ENCODE results near the gene CDC42EP4.
A peak's percentile ranks its signal among the peaks of the same experiment; 100 is the strongest.
"Not testable (repeated sequence)": the region's sequence is repeated elsewhere in the genome, so short reads cannot be mapped to it uniquely, and the experiment has no call there.

The CDC42EP4 gene

DNA sequence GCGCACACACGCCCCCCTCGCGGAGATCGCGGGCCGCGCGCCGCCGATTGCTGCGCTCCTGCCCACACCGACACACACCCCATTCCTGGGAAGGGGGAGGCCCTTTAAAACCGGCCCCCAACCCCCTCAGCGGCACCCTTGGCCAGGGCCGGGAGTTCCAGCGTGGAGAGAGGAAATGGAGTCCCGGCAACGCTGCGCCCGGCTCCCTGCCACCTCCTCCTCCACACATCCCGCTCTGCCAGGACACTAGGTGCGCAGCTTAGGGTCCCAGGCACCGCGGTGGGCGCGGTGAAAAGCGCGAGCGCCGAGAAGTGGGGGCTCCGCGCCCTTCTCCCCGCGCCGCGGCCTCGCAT is 397 bp downstream of the CDC42EP4 start:
- peak overlapping the region; percentile 99 for H3K27ac ChIP-seq (ENCODE audit: low read depth, low read length)
- H3K36me3 ChIP-seq (ENCODE audit: control insufficient read depth in 5 of 5, insufficient read depth in 5 of 5, low read length in 5 of 5): peaks cover 0 to 6% (median 0%) of the 10 kb centered on the region in 5 donors
- peak overlapping the region; percentile 68 to 100 (median 100) for H3K9ac ChIP-seq (ENCODE audit: low read length in 5 of 5)
- peaks cover 15 to 45% (median 44%) of the 10 kb centered on the region in 5 donors for H3K4me1 ChIP-seq (ENCODE audit: control insufficient read depth in 5 of 5, insufficient read depth in 5 of 5, low read length in 5 of 5)
- H3K9me3 ChIP-seq (ENCODE audit: control insufficient read depth in 5 of 5, low read length in 5 of 5): no peaks in the 10 kb centered on the region
- H3K27me3 ChIP-seq (ENCODE audit: control insufficient read depth in 5 of 5, insufficient read depth in 4 of 5, low read length in 5 of 5): no peaks in the 10 kb centered on the region
- peak overlapping the region; percentile 91 to 100 (median 95) for H3K4me3 ChIP-seq (ENCODE audit: low read depth in 1 of 5, low read length in 5 of 5)

DNA sequence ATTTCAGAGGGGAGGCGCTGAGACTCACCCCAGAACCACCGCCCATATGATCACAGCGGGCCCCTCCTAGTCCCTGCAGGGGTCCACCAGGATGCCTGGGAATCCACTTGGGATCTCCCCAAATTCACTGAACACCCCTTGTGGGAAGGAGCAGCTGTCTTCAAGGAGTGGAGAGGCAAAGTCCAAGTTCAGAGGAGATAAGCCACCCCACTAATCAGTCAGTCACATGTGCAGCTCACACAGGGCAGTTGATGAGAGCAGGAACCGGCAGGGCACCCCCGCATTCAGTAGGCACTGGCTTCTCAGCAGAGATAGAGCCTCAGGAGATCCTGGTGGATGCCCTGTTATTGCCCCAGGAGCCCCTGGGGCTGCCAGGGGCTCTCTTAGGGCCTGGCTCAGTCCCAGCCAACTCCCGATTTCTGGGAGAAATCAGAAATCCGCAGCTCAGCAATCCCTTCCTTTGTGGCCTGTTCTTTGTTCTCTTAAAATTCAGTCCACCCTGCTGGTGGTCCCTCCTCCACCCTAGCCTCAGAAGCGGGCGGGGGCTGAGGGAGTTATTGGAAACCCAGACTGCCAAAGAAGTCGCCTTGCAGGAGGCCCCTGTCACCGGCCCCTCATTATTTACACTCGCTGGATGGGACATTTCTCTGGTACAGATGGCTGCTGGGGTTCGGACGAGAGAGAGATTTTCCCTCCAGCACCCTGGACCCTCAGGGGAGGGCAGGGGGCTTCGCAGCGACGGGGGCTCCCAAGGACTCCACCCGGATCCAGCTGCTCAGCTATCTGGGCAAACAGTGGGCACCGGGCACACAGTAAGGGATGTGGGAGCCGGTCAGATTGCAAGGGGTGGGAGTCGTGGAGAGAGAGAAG is 1.8 kb downstream of the CDC42EP4 start:
- H3K9me3 ChIP-seq (ENCODE audit: control insufficient read depth in 5 of 5, low read length in 5 of 5): no peaks in the 10 kb centered on the region
- peaks cover 0 to 8% (median 0%) of the 10 kb centered on the region in 5 donors for H3K36me3 ChIP-seq (ENCODE audit: control insufficient read depth in 5 of 5, insufficient read depth in 5 of 5, low read length in 5 of 5)
- no peaks in the 10 kb centered on the region for H3K27me3 ChIP-seq (ENCODE audit: control insufficient read depth in 5 of 5, insufficient read depth in 4 of 5, low read length in 5 of 5)
- H3K27ac ChIP-seq (ENCODE audit: low read depth, low read length): peak overlapping the region; percentile 99
- peaks cover 17 to 59% (median 58%) of the 10 kb centered on the region in 5 donors for H3K4me1 ChIP-seq (ENCODE audit: control insufficient read depth in 5 of 5, insufficient read depth in 5 of 5, low read length in 5 of 5)
- H3K4me3 ChIP-seq (ENCODE audit: low read depth in 1 of 5, low read length in 5 of 5): peak overlapping the region; percentile 79 to 100 (median 95)
- peak overlapping the region; percentile 92 to 100 (median 100) for H3K9ac ChIP-seq (ENCODE audit: low read length in 5 of 5)

DNA sequence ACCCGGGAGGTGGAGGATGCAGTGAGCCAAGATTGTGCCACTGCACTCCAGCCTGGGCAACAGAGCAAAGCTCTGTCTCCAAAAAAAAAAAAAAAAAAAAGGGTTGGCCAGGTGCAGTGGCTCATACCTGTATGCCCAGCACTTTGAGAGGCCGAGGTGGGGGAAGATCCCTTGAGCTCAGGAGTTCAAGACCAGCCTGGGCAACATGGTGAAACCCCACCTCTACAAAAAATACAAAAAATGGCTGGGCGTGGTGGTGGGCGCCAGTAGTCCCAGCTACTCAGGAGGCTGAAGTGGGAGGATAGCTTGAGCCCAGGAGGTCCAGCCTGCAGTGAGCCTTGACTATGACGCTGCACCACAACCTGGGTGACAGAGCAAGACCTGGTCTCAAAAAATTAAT is 2.8 kb downstream of the CDC42EP4 start:
- H3K9ac ChIP-seq (ENCODE audit: low read length in 5 of 5): peak overlapping the region in 2 of 5 donors; percentile 71 to 100

DNA sequence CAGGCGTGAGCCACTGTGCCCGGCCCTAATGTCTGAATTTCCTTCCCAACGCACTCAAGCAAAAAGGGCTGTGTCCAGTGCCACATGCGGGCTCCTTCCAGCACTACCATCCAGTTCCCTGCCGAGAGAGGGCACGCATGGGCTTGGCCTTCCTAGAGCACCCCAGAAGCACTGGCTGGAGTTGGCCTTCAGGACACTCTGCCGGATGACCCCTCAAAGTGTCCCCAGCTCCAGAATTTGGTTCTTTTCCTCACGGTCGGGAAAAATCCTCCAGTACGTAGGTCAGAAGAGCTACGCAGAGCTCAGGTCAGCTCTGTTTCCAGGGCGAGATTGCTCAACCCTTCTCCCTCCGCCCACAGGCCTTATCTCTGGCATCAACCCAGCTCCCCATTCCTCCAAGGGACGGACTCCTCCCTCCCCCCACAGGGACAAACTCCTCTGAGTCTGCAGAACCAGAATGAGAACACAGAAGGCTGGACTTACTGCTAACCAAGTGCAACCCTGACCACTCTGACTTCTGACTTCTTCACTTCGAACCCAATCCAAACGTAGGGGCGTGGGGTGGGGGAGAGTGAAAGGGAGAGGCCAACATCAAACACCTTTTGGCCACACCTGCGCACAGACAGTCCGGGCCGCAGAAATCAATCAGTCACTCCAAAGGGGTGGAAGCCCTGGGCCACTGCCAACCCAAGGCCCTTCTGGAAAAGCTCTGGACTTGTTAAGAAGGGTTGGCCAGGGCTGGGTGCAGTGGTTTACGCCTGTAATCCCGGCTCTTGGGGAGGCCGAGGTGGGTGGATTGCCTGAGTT is 3.6 kb downstream of the CDC42EP4 start:
- H3K27me3 ChIP-seq (ENCODE audit: control insufficient read depth in 5 of 5, insufficient read depth in 4 of 5, low read length in 5 of 5): no peaks in the 10 kb centered on the region
- H3K36me3 ChIP-seq (ENCODE audit: control insufficient read depth in 5 of 5, insufficient read depth in 5 of 5, low read length in 5 of 5): peaks cover 0 to 8% (median 0%) of the 10 kb centered on the region in 5 donors
- peak overlapping the region; percentile 99 for H3K27ac ChIP-seq (ENCODE audit: low read depth, low read length)
- no peaks in the 10 kb centered on the region for H3K9me3 ChIP-seq (ENCODE audit: control insufficient read depth in 5 of 5, low read length in 5 of 5)
- peak overlapping the region; percentile 67 to 97 (median 77) for H3K9ac ChIP-seq (ENCODE audit: low read length in 5 of 5)
- peak overlapping the region; percentile 70 to 100 (median 79) for H3K4me3 ChIP-seq (ENCODE audit: low read depth in 1 of 5, low read length in 5 of 5)
- H3K4me1 ChIP-seq (ENCODE audit: control insufficient read depth in 5 of 5, insufficient read depth in 5 of 5, low read length in 5 of 5): peaks cover 26 to 75% (median 72%) of the 10 kb centered on the region in 5 donors

More for the DNA sequence above, 2.8 kb downstream of the CDC42EP4 start:
- Histone ChIP-seq H3K4me1 (ENCODE audit: control insufficient read depth in 5 of 5, insufficient read depth in 5 of 5, low read length in 5 of 5) (peaks cover 22 to 69% (median 68%) of the 10 kb centered on the region in 5 donors), H3K27ac (ENCODE audit: low read depth, low read length) (peak overlapping the region; percentile 99), H3K4me3 (ENCODE audit: low read depth in 1 of 5, low read length in 5 of 5) (peak overlapping the region; percentile 79 to 100 (median 95))
- not testable (repeated sequence) for H3K27me3 ChIP-seq (ENCODE audit: control insufficient read depth in 5 of 5, insufficient read depth in 4 of 5, low read length in 5 of 5); H3K9me3 ChIP-seq (ENCODE audit: control insufficient read depth in 5 of 5, low read length in 5 of 5); H3K36me3 ChIP-seq (ENCODE audit: control insufficient read depth in 5 of 5, insufficient read depth in 5 of 5, low read length in 5 of 5)

DNA sequence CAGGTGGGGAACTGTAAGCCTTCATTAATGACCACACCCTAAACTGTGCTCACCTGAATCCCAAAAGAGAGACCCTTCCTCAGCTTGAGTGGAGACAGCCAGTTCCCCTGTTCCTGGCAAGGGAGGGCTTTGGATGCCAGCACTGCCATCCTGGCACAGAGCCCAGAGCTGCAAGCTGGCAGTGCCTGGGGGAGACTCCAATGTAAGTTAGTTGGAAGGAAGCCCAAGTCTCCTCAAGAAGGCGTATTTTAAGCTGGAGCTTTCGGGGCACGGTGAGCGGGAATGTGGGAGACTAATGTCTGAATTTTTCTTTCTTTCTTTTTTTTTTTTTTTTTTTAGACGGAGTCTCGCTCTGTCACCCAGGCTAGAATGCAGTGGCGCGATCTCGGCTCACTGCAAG is 4.7 kb downstream of the CDC42EP4 start:
- no peaks in the 10 kb centered on the region for H3K9me3 ChIP-seq (ENCODE audit: control insufficient read depth in 5 of 5, low read length in 5 of 5)
- H3K27ac ChIP-seq (ENCODE audit: low read depth, low read length): peak overlapping the region; percentile 99
- peak overlapping the region in 4 of 5 donors; percentile 2 to 78 (median 23) for H3K9ac ChIP-seq (ENCODE audit: low read length in 5 of 5)
- H3K36me3 ChIP-seq (ENCODE audit: control insufficient read depth in 5 of 5, insufficient read depth in 5 of 5, low read length in 5 of 5): peaks cover 0 to 8% (median 0%) of the 10 kb centered on the region in 5 donors
- no peaks in the 10 kb centered on the region for H3K27me3 ChIP-seq (ENCODE audit: control insufficient read depth in 5 of 5, insufficient read depth in 4 of 5, low read length in 5 of 5)
- H3K4me3 ChIP-seq (ENCODE audit: low read depth in 1 of 5, low read length in 5 of 5): peak overlapping the region in 2 of 5 donors; percentile 36 to 41
- peaks cover 27 to 73% (median 68%) of the 10 kb centered on the region in 5 donors for H3K4me1 ChIP-seq (ENCODE audit: control insufficient read depth in 5 of 5, insufficient read depth in 5 of 5, low read length in 5 of 5)

DNA sequence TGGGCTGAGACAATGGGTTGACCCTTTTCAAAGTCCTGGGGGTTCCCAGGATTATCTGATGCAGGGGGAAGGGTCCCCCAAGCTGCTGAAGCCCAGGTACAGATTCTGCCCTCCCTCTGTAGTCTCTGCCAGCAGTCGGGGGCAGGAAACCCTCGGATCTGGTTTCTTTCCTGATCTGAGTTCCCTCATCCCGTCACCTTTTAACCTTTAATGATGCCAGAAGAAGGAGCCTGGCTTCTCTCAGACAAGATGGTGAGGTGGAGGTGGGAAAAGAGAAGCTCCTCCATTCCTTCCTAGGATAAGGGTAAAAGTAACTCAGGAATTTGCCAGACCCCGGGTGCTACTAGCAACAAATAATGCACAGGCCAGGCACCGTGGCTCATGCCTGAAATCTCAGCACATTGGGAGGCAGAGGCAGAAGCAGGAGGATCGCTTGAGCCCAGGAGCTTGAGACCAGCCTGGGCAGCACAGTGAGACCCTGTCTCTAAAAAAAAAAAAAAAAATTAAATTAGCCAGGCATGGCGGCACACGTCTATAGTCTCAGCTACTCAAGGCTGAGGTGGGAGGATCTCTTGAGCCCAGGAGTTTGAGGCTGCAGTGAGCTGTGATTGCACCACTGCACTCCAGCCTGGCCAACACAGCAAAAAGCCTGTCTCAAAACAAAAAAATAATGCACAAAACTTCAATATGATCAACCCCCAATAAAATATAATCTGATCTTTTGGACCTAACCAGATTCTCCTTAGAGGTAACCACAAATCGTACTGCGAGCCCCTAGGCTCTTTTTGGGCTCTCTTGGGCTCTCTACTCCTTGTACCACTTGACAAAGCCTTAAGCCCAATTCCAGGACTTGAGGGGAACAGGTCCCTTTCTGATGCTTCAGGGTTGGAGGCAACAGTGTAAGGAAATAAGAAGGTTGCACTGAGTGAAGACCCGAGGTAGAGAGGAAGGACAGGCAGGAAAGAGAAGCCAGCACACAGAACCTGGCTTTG is 5.7 kb downstream of the CDC42EP4 start:
- Histone ChIP-seq H3K27ac (ENCODE audit: low read depth, low read length) (peak overlapping the region; percentile 99), H3K36me3 (ENCODE audit: control insufficient read depth in 5 of 5, insufficient read depth in 5 of 5, low read length in 5 of 5) (peaks cover 0 to 8% (median 0%) of the 10 kb centered on the region in 5 donors), H3K9ac (ENCODE audit: low read length in 5 of 5) (peak overlapping the region; percentile 68 to 94 (median 78)), H3K4me1 (ENCODE audit: control insufficient read depth in 5 of 5, insufficient read depth in 5 of 5, low read length in 5 of 5) (peaks cover 27 to 80% (median 75%) of the 10 kb centered on the region in 5 donors), H3K4me3 (ENCODE audit: low read depth in 1 of 5, low read length in 5 of 5) (peak overlapping the region; percentile 46 to 72 (median 60)), H3K9me3 (ENCODE audit: control insufficient read depth in 5 of 5, low read length in 5 of 5) (no peaks in the 10 kb centered on the region), H3K27me3 (ENCODE audit: control insufficient read depth in 5 of 5, insufficient read depth in 4 of 5, low read length in 5 of 5) (no peaks in the 10 kb centered on the region)

DNA sequence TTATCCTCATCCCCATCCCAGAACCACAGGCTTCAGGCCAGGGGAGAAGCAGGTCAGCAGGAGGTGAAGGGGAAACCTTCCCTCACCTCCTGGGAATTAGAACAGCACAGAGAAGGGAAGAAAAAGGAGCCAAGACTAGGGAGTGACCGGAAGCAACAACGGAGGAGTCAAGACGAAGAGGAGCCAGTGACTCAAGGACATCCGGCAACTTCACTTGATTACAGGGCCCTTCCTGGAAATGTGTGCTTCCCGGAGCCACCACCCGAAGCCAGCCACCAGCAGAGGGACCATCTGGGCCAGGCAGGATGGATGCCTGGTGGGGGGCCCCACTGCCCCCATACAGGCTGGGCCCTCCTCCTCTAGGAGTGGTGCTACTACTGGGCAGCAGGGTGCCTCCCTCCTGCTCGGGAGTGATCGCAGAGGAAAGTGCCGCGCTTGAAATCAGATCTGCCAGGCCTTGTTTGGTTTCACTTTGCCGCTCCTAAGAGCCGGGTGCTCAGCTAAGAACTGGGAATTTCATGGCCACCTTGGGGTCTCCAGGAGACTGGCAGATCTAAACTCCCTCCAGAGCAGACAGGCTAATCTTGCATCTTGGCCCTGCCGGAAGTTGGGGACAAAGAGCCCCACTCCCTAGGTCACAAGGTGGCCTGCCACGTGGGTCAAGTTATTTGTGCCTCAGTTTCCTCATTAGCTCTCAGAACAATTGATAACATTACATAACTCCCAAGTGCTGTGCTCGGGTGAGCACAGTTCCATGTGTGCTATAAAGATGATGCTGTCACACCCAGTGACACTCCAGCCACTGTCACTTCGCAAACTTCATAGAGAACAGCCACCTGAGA is 6.6 kb downstream of the CDC42EP4 start:
- Histone ChIP-seq H3K4me3 (ENCODE audit: low read depth in 1 of 5, low read length in 5 of 5) (peak overlapping the region; percentile 46 to 72 (median 60)), H3K9ac (ENCODE audit: low read length in 5 of 5) (peak overlapping the region; percentile 68 to 94 (median 78)), H3K4me1 (ENCODE audit: control insufficient read depth in 5 of 5, insufficient read depth in 5 of 5, low read length in 5 of 5) (peaks cover 27 to 85% (median 79%) of the 10 kb centered on the region in 5 donors), H3K27me3 (ENCODE audit: control insufficient read depth in 5 of 5, insufficient read depth in 4 of 5, low read length in 5 of 5) (no peaks in the 10 kb centered on the region), H3K27ac (ENCODE audit: low read depth, low read length) (peak overlapping the region; percentile 99), H3K36me3 (ENCODE audit: control insufficient read depth in 5 of 5, insufficient read depth in 5 of 5, low read length in 5 of 5) (peaks cover 0 to 9% (median 0%) of the 10 kb centered on the region in 5 donors), H3K9me3 (ENCODE audit: control insufficient read depth in 5 of 5, low read length in 5 of 5) (no peaks in the 10 kb centered on the region)

DNA sequence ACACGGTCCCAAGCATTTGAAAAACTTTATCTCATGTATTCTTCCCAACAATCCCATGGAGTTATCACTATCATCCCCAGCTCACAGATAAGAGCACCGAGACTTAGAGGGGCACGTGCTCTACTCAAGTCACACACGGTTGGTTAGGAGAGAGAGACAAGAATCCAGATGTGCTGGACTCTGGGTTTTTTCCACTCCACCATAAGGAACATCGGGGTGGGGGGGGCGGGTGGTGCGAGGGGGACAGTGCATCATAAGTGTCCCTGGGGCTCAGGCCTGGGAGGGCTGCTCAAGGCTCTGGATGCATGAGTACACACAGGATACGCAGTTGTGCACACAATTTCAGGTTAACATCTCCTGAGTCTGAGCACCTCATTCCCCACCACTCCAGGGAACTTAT is 7.4 kb downstream of the CDC42EP4 start:
- Histone ChIP-seq H3K36me3 (ENCODE audit: control insufficient read depth in 5 of 5, insufficient read depth in 5 of 5, low read length in 5 of 5) (peaks cover 0 to 14% (median 6%) of the 10 kb centered on the region in 5 donors), H3K4me1 (ENCODE audit: control insufficient read depth in 5 of 5, insufficient read depth in 5 of 5, low read length in 5 of 5) (peaks cover 23 to 85% (median 79%) of the 10 kb centered on the region in 5 donors), H3K27ac (ENCODE audit: low read depth, low read length) (peak overlapping the region; percentile 99), H3K9ac (ENCODE audit: low read length in 5 of 5) (peak overlapping the region in 4 of 5 donors; percentile 41 to 94 (median 72)), H3K4me3 (ENCODE audit: low read depth in 1 of 5, low read length in 5 of 5) (peak overlapping the region; percentile 46 to 72 (median 60)), H3K9me3 (ENCODE audit: control insufficient read depth in 5 of 5, low read length in 5 of 5) (no peaks in the 10 kb centered on the region), H3K27me3 (ENCODE audit: control insufficient read depth in 5 of 5, insufficient read depth in 4 of 5, low read length in 5 of 5) (no peaks in the 10 kb centered on the region)
